G401.6 (cell line): ENCODE measurements around the gene DBI.
"Not testable (repeated sequence)": the region's sequence is repeated elsewhere in the genome, so short reads cannot be mapped to it uniquely, and the experiment has no call there.

Experiments used
- FAIRE-seq: peaks from 2 replicates; lab custom pipeline; 2012; peaks lifted over from hg19 to GRCh38; lab: Jason Lieb, UNC

Gene DBI

GRCh38 chr2:119365436-119365835 lies 1.3 kb upstream of the DBI start:
- FAIRE-seq: no peak

GRCh38 chr2:119366161-119366648 lies 572 bp upstream of the DBI start:
- FAIRE-seq: no peak

GRCh38 chr2:119367472-119368099 lies 809 bp downstream of the DBI start:
- no peak for FAIRE-seq

- no peak for FAIRE-seq
Observed at GRCh38 chr2:119369845-119370244, 3.1 kb downstream of the DBI start.

- FAIRE-seq: no peak
Observed at GRCh38 chr2:119371111-119371510, 4.3 kb downstream of the DBI start.

- FAIRE-seq: no peak
Observed at GRCh38 chr2:119372778-119373568, 6.2 kb downstream of the DBI start.

- not testable (repeated sequence) for FAIRE-seq
Observed at GRCh38 chr2:119373907-119374745, 7.3 kb downstream of the DBI start.

GRCh38 chr2:119376406-119376805 lies 9.6 kb downstream of the DBI start:
- FAIRE-seq: not testable (repeated sequence)

GRCh38 chr2:119376810-119377209 lies 10.0 kb downstream of the DBI start:
- FAIRE-seq: no peak

- no peak for FAIRE-seq
Observed at GRCh38 chr2:119377294-119377992, 10.7 kb downstream of the DBI start.

- no peak for FAIRE-seq
Observed at GRCh38 chr2:119377993-119378345, 11.2 kb downstream of the DBI start.

GRCh38 chr2:119378566-119378965 lies 11.8 kb downstream of the DBI start:
- FAIRE-seq: no peak

GRCh38 chr2:119383410-119384140 lies 16.8 kb downstream of the DBI start:
- no peak for FAIRE-seq

GRCh38 chr2:119384971-119385370 lies 18.2 kb downstream of the DBI start:
- no peak for FAIRE-seq

GRCh38 chr2:119385466-119385865 lies 18.7 kb downstream of the DBI start:
- no peak for FAIRE-seq

- no peak for FAIRE-seq
Observed at GRCh38 chr2:119387381-119388129, 20.8 kb downstream of the DBI start.

- FAIRE-seq: no peak
Observed at GRCh38 chr2:119389615-119390306, 23.0 kb downstream of the DBI start.

GRCh38 chr2:119393971-119394748 lies 27.4 kb downstream of the DBI start:
- no peak for FAIRE-seq

- no peak for FAIRE-seq
Observed at GRCh38 chr2:119397196-119397595, 30.4 kb downstream of the DBI start.
